ENCODE measurements around the gene DGKB.

DGKB gene

GRCh38 chr7:14123923-14124322, 778.6 kb downstream of the DGKB start:
- DNase-seq (ENCODE audit: low spot score in 2 of 2) = no peak
- Histone ChIP-seq H3K9me3 (no peaks in the 10 kb centered on the region), H3K4me3 (no peak overlapping the region), H3K36me3 (replicated peaks) (no peaks in the 10 kb centered on the region), H3K4me1 (peaks cover 3% of the 10 kb centered on the region; the same call in 1 of the 2 replicates), H3K27me3 (ENCODE audit: low read depth) (no peaks in the 10 kb centered on the region)
- in situ Hi-C loops (cut with MboI; ENCODE audit: low sequenced_read_pairs) = no loop called here

GRCh38 chr7:14115701-14116100, 786.9 kb downstream of the DGKB start:
- H3K4me3 ChIP-seq = no peak overlapping the region
- H3K9me3 ChIP-seq = no peaks in the 10 kb centered on the region
- no peaks in the 10 kb centered on the region for H3K36me3 ChIP-seq (replicated peaks)
- H3K27me3 ChIP-seq (ENCODE audit: low read depth) = no peaks in the 10 kb centered on the region
- in situ Hi-C loops (cut with MboI; ENCODE audit: low sequenced_read_pairs) = no loop called here
- no peak for DNase-seq (ENCODE audit: low spot score in 2 of 2)
- H3K4me1 ChIP-seq = no peaks in the 10 kb centered on the region

DNA sequence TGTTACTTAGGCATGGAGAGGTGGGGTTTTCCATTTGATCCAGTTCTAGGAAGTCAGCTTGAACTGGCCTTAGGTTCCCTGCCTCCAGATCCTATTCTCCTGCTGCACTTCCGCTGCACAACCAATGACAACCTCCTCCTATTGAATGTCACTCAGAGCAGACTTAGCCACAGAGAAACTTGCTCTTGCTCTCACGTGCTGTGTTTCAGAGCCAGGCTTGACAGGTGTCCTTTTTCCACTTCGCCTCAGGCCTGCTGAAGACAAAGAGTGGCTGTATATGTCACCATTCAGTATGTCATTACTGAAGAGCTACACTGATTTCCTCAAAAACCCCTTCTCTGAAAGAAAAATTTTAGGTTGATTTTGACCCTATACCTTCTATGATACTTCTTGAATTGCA, 797.7 kb downstream of the DGKB start:
- in situ Hi-C loops (cut with MboI; ENCODE audit: low sequenced_read_pairs) = no loop called here
- H3K36me3 ChIP-seq (replicated peaks) = no peaks in the 10 kb centered on the region
- no peak for DNase-seq (ENCODE audit: low spot score in 2 of 2)
- H3K9me3 ChIP-seq = no peaks in the 10 kb centered on the region
- no peaks in the 10 kb centered on the region for H3K4me1 ChIP-seq
- no peaks in the 10 kb centered on the region for H3K27me3 ChIP-seq (ENCODE audit: low read depth)
- no peak overlapping the region for H3K4me3 ChIP-seq

- H3K36me3 ChIP-seq (replicated peaks) = no peaks in the 10 kb centered on the region
- H3K9me3 ChIP-seq = no peaks in the 10 kb centered on the region
- in situ Hi-C loops (cut with MboI; ENCODE audit: low sequenced_read_pairs) = no loop called here
- no peak for DNase-seq (ENCODE audit: low spot score in 2 of 2)
- no peaks in the 10 kb centered on the region for H3K4me1 ChIP-seq
- H3K27me3 ChIP-seq (ENCODE audit: low read depth) = no peaks in the 10 kb centered on the region
- no peak overlapping the region for H3K4me3 ChIP-seq
Observed at GRCh38 chr7:14096159-14096558, 806.4 kb downstream of the DGKB start.

- in situ Hi-C loops (cut with MboI; ENCODE audit: low sequenced_read_pairs) = no loop called here
- H3K4me1 ChIP-seq = no peaks in the 10 kb centered on the region
Observed at GRCh38 chr7:14095233-14095950, 807.2 kb downstream of the DGKB start.

More at GRCh38 chr7:14095233-14095950, 807.2 kb downstream of the DGKB start:
- no peak overlapping the region for H3K4me3 ChIP-seq
- DNase-seq (ENCODE audit: low spot score in 2 of 2) = no peak
- H3K36me3 ChIP-seq (replicated peaks) = no peaks in the 10 kb centered on the region
- H3K27me3 ChIP-seq (ENCODE audit: low read depth) = no peaks in the 10 kb centered on the region
- H3K9me3 ChIP-seq = no peaks in the 10 kb centered on the region
